ENCODE data around the gene MYMX.

The MYMX gene

DNA sequence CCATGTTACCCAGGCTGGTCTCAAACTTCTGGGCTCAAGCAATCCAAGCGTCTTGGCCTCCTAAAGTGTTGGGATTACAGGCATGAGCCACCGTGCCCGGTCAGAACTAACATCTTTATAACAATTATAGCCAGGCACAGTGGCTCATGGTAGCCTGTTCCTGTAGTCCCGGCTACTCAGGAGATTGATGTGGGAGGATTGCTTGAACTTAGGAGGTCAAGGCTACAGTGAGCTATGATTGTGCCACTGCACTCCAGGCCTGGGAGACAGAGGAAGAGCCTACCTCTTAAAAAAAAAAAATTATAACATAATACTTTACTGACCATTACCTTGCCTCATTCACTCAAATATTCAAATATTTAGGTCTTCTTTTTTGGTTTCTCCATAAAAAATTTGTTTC lies 16.8 kb upstream of the MYMX start:
- no peaks in the 10 kb centered on the region for H3K9me3 Mint-ChIP-seq
- H3K4me1 Mint-ChIP-seq: peaks cover 39% of the 10 kb centered on the region
- no peak overlapping the region for H3K27ac Mint-ChIP-seq
- no peaks in the 10 kb centered on the region for H3K36me3 Mint-ChIP-seq (ENCODE audit: low read depth)
- H3K27me3 Mint-ChIP-seq (ENCODE audit: low read depth, poor library complexity): peaks cover 12% of the 10 kb centered on the region
- TF ChIP-seq, protein P1, sequence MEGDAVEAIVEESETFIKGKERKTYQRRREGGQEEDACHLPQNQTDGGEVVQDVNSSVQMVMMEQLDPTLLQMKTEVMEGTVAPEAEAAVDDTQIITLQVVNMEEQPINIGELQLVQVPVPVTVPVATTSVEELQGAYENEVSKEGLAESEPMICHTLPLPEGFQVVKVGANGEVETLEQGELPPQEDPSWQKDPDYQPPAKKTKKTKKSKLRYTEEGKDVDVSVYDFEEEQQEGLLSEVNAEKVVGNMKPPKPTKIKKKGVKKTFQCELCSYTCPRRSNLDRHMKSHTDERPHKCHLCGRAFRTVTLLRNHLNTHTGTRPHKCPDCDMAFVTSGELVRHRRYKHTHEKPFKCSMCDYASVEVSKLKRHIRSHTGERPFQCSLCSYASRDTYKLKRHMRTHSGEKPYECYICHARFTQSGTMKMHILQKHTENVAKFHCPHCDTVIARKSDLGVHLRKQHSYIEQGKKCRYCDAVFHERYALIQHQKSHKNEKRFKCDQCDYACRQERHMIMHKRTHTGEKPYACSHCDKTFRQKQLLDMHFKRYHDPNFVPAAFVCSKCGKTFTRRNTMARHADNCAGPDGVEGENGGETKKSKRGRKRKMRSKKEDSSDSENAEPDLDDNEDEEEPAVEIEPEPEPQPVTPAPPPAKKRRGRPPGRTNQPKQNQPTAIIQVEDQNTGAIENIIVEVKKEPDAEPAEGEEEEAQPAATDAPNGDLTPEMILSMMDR (IDR thresholded peaks at IDR 0.05): no peak
- no peak for DNase-seq
- H3K4me3 Mint-ChIP-seq: no peak overlapping the region

DNA sequence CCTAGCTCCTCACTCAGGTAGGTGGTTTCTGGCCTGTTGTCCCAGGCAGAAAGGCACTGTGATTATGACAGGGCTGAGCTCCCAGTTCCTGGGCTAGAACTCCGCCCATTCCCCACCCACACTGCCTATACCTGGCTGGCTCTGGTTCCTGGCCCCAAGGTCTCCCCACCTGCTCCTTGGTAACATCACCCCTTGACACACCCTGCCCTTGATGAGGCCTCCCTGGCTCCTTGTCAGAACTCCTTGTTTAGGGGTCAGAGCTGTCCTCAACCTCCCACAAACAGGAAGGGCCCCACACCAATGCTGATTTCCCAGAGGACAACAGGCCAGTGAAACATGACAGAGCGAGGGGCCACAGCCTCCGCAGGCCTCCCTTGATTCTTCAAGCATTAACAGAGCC lies 15.5 kb upstream of the MYMX start:
- H3K4me1 Mint-ChIP-seq: peaks cover 39% of the 10 kb centered on the region
- no peaks in the 10 kb centered on the region for H3K36me3 Mint-ChIP-seq (ENCODE audit: low read depth)
- no peak for DNase-seq
- H3K4me3 Mint-ChIP-seq: no peak overlapping the region
- no peaks in the 10 kb centered on the region for H3K9me3 Mint-ChIP-seq
- H3K27ac Mint-ChIP-seq: no peak overlapping the region
- peaks cover 6% of the 10 kb centered on the region for H3K27me3 Mint-ChIP-seq (ENCODE audit: low read depth, poor library complexity)
- TF ChIP-seq, protein P1 (IDR thresholded peaks at IDR 0.05): no peak

DNA sequence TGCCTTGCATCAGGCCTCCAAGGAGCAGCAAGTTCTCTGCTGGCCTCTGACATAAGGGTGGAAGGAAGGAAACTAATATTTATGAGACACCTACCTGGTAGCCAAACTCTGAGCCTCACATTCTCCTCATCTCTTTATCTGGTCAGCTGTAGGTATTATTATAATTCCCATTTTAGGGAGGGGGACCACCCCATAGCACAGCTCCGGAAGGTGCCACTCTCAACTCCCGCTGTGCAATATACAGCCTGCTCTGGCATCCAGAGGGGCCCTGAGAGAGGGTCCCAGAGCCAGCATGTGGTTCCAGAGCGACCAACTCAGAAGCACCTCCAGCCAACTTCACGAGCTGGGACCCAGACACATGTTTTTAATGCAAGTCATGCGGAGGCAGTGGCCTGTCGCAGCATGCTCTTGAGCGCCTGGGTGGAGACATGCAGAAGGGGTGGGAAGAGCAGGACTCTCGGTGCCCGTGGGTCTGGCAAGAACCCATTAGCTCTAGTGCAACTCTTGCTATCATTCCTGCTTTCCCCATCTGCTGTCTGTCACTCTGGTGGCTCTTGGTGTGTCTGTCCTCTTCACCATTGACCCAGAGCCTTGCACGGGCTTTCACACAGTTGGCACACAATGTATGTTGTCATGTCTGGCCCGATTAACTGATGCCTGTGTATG lies 15.0 kb upstream of the MYMX start:
- Mint-ChIP-seq H3K4me3 (no peak overlapping the region), H3K27me3 (ENCODE audit: low read depth, poor library complexity) (peaks cover 11% of the 10 kb centered on the region), H3K36me3 (ENCODE audit: low read depth) (no peaks in the 10 kb centered on the region), H3K9me3 (no peaks in the 10 kb centered on the region), H3K27ac (no peak overlapping the region), H3K4me1 (peaks cover 45% of the 10 kb centered on the region)
- TF ChIP-seq, protein P1 (IDR thresholded peaks at IDR 0.05): no peak
- DNase-seq: no peak

- Mint-ChIP-seq H3K9me3 (no peaks in the 10 kb centered on the region), H3K27me3 (ENCODE audit: low read depth, poor library complexity) (peaks cover 13% of the 10 kb centered on the region), H3K27ac (no peak overlapping the region), H3K4me3 (no peak overlapping the region), H3K4me1 (peaks cover 51% of the 10 kb centered on the region), H3K36me3 (ENCODE audit: low read depth) (no peaks in the 10 kb centered on the region)
- TF ChIP-seq, protein P1 (IDR thresholded peaks at IDR 0.05): no peak
- no peak for DNase-seq
These were observed 14.3 kb upstream of the MYMX start for GRCh38 chr6:44202332-44202971.

GRCh38 chr6:44202972-44203750 lies 13.6 kb upstream of the MYMX start:
- no peak overlapping the region for H3K4me3 Mint-ChIP-seq
- H3K36me3 Mint-ChIP-seq (ENCODE audit: low read depth): no peaks in the 10 kb centered on the region
- no peak for DNase-seq
- peaks cover 13% of the 10 kb centered on the region for H3K27me3 Mint-ChIP-seq (ENCODE audit: low read depth, poor library complexity)
- TF ChIP-seq, protein P1 (IDR thresholded peaks at IDR 0.05): no peak
- H3K9me3 Mint-ChIP-seq: no peaks in the 10 kb centered on the region
- H3K4me1 Mint-ChIP-seq: peaks cover 58% of the 10 kb centered on the region
- no peak overlapping the region for H3K27ac Mint-ChIP-seq
